Measurements from ENCODE around the gene SERPINB13. TPM values are rescaled to one million over a fixed set of nuclear protein-coding genes. Genes with fewer than 3 reads are reported as not detected.

SERPINB13 gene
- total RNA-seq, 1 experiment from 2014 or later: not detected

GRCh38 chr18:63646936-63647335 is 59.8 kb downstream of the SERPINB13 start:
- Mint-ChIP-seq H3K4me3 (ENCODE audit: low read depth, unreplicated experiment) (no peak overlapping the region), H3K27me3 (ENCODE audit: unreplicated experiment) (no peaks in the 10 kb centered on the region), H3K27ac (ENCODE audit: unreplicated experiment) (no peak overlapping the region), H3K9me3 (ENCODE audit: low read depth, unreplicated experiment) (no peaks in the 10 kb centered on the region), H3K36me3 (ENCODE audit: insufficient read depth, unreplicated experiment) (no peaks in the 10 kb centered on the region), H3K4me1 (ENCODE audit: low read depth, unreplicated experiment) (peaks cover 14% of the 10 kb centered on the region)
- no peak for TF ChIP-seq CTCF (IDR thresholded peaks at IDR 0.05; ENCODE audit: unreplicated experiment)
- CTCF ChIA-PET: no interaction called here
- DNase-seq: no peak
- BruUV-seq (replicated peaks): no TSS peak
- intact Hi-C loops (cut with micrococcal nuclease; ENCODE audit: unreplicated experiment): no loop called here

GRCh38 chr18:63648241-63648640 is 61.1 kb downstream of the SERPINB13 start:
- no peaks in the 10 kb centered on the region for H3K36me3 Mint-ChIP-seq (ENCODE audit: insufficient read depth, unreplicated experiment)
- DNase-seq: no peak
- no peak overlapping the region for H3K27ac Mint-ChIP-seq (ENCODE audit: unreplicated experiment)

More at GRCh38 chr18:63648241-63648640, 61.1 kb downstream of the SERPINB13 start:
- peaks cover 14% of the 10 kb centered on the region for H3K4me1 Mint-ChIP-seq (ENCODE audit: low read depth, unreplicated experiment)
- intact Hi-C loops (cut with micrococcal nuclease; ENCODE audit: unreplicated experiment): no loop called here
- no TSS peak for BruUV-seq (replicated peaks)
- no peaks in the 10 kb centered on the region for H3K27me3 Mint-ChIP-seq (ENCODE audit: unreplicated experiment)
- CTCF ChIA-PET: interaction anchor here (1.1 kb wide), 1 partner anchor 94 kb away, joined by 12 read pairs; no protein-coding TSS in a partner anchor
- no peaks in the 10 kb centered on the region for H3K9me3 Mint-ChIP-seq (ENCODE audit: low read depth, unreplicated experiment)
- TF ChIP-seq CTCF (IDR thresholded peaks at IDR 0.05; ENCODE audit: unreplicated experiment): no peak
- no peak overlapping the region for H3K4me3 Mint-ChIP-seq (ENCODE audit: low read depth, unreplicated experiment)

Other genes with a start within 250 kb of the SERPINB13 start
- 53.3 and 59.3 TPM in 2 replicates for gene KDSR, start 220.1 kb upstream of the SERPINB13 start, total RNA-seq (2022)
- 83.3 and 83.9 TPM in 2 replicates for gene VPS4B, start 164.9 kb upstream of the SERPINB13 start, total RNA-seq (2022)
- gene SERPINB5, start 110.4 kb upstream of the SERPINB13 start, total RNA-seq (2022): 34.0 and 34.1 TPM in 2 replicates
- gene SERPINB12, start 45.0 kb upstream of the SERPINB13 start, total RNA-seq (2022): not detected in 2 replicates
- 0.76 TPM in 1 of 2 replicates, not detected in the other for gene SERPINB4, start 56.9 kb downstream of the SERPINB13 start, total RNA-seq (2022)
- 0.34 and 0.68 TPM in 2 replicates for gene SERPINB3, start 74.5 kb downstream of the SERPINB13 start, total RNA-seq (2022)
- gene SERPINB11, start 115.6 kb downstream of the SERPINB13 start, total RNA-seq (2022): not detected in 2 replicates
- 0.19 and 0.88 TPM in 2 replicates for gene SERPINB7, start 188.1 kb downstream of the SERPINB13 start, total RNA-seq (2022)

All from Calu3 (cell line).